Measurements from ENCODE around the gene RTKN.

RTKN gene

GRCh38 chr2:74375838-74376237 lies 65.9 kb downstream of the RTKN start:
- DNase-seq (ENCODE audit: low read depth) = peak; percentile 9

All from CMK (cell line).